Forelimb muscle (tissue), 1 donor: ENCODE data around the gene TCF12. TPM values are rescaled to one million over a fixed set of nuclear protein-coding genes. Genes with fewer than 3 reads are reported as not detected.

Experiments used
- DNase-seq: peaks from one replicate; pipeline ENCODE4 v3.0.0-alpha.2; 2013; ENCODE audit warnings: low read depth
- polyA plus RNA-seq: library from polyadenylated mRNA; unstranded; fragments of 120-200 nt; gene quantifications from one replicate; pipeline ENCODE4 v1.2.1, GENCODE V29; 2013; ENCODE audit not compliant: insufficient read length

The TCF12 gene
- polyA plus RNA-seq, 1 donor = 109 TPM

GRCh38 chr15:57216288-57216687 lies 297.8 kb downstream of the TCF12 start:
- no peak for DNase-seq

GRCh38 chr15:57217778-57218598 lies 299.5 kb downstream of the TCF12 start:
- DNase-seq = no peak

GRCh38 chr15:57218826-57219576 lies 300.6 kb downstream of the TCF12 start:
- DNase-seq = peak; percentile 89

- DNase-seq = peak; percentile 65
These were observed 301.8 kb downstream of the TCF12 start for GRCh38 chr15:57220205-57220604.

GRCh38 chr15:57221134-57221533 lies 302.7 kb downstream of the TCF12 start:
- DNase-seq = no peak

- no peak for DNase-seq
These were observed 304.9 kb downstream of the TCF12 start for GRCh38 chr15:57223345-57223744.

GRCh38 chr15:57223887-57224286 lies 305.4 kb downstream of the TCF12 start:
- no peak for DNase-seq

- no peak for DNase-seq
These were observed 306.2 kb downstream of the TCF12 start for GRCh38 chr15:57224664-57225063.

- DNase-seq = no peak
These were observed 308.7 kb downstream of the TCF12 start for GRCh38 chr15:57227166-57227565.

- no peak for DNase-seq
These were observed 309.5 kb downstream of the TCF12 start for GRCh38 chr15:57227899-57228298.

GRCh38 chr15:57228395-57228794 lies 310.0 kb downstream of the TCF12 start:
- DNase-seq = no peak

- DNase-seq = no peak
These were observed 310.6 kb downstream of the TCF12 start for GRCh38 chr15:57229051-57229450.

- DNase-seq = no peak
These were observed 313.1 kb downstream of the TCF12 start for GRCh38 chr15:57231559-57231958.

- DNase-seq = no peak
These were observed 315.7 kb downstream of the TCF12 start for GRCh38 chr15:57234156-57234555.

- no peak for DNase-seq
These were observed 316.7 kb downstream of the TCF12 start for GRCh38 chr15:57235186-57235585.

GRCh38 chr15:57235873-57236272 lies 317.4 kb downstream of the TCF12 start:
- DNase-seq = no peak

- no peak for DNase-seq
These were observed 318.3 kb downstream of the TCF12 start for GRCh38 chr15:57236561-57237300.

- no peak for DNase-seq
These were observed 318.8 kb downstream of the TCF12 start for GRCh38 chr15:57237301-57237642.

- DNase-seq = no peak
These were observed 319.2 kb downstream of the TCF12 start for GRCh38 chr15:57237676-57238075.

GRCh38 chr15:57245130-57245529 lies 326.7 kb downstream of the TCF12 start:
- DNase-seq = no peak

- DNase-seq = no peak
These were observed 327.3 kb downstream of the TCF12 start for GRCh38 chr15:57245714-57246113.

- DNase-seq = no peak
These were observed 329.6 kb downstream of the TCF12 start for GRCh38 chr15:57248074-57248473.
